AG04449 (cell line): ENCODE measurements around the gene CCP110.

ENCODE experiments used
- CTCF ChIA-PET: fragments of 350-600 bp; formaldehyde crosslinking; extraction: SDS; loops from one replicate; lab custom pipeline; 2021; ENCODE audit warnings: antibody characterized with exemption; lab: Yijun Ruan, JAX
- POLR2A ChIA-PET: fragments of 400-600, 350-600 bp; formaldehyde crosslinking; extraction: SDS; loops from one replicate; lab custom pipeline; 2020; ENCODE audit warnings: antibody characterized with exemption, inconsistent platforms; lab: Yijun Ruan, JAX
- DNase-seq: peaks from one replicate; pipeline ENCODE4 v3.0.0-alpha.2; 2010; ENCODE audit warnings: low read depth, low spot score
- H3K4me3 ChIP-seq: 2 replicates; pipeline ENCODE4 v1.5.1; 2011; ENCODE audit warnings: low read depth, mild to moderate bottlenecking, control low read depth, low read length
- TF ChIP-seq, protein P1 (sequence below): IDR thresholded peaks from one replicate; pipeline ENCODE4 v1.5.1; 2011; ENCODE audit warnings: mild to moderate bottlenecking, moderate library complexity, low read length, control low read depth, inconsistent platforms; ENCODE audit not compliant: insufficient read depth; ENCODE audit errors: missing control alignments

Gene CCP110

GRCh38 chr16:19563377-19563776 is 39.6 kb downstream of the CCP110 start:
- no peak for DNase-seq
- CTCF ChIA-PET, result interaction anchor here (1.0 to 10.5 kb wide), 5 partner anchors 9 to 323 kb away, joined by 3 to 103 read pairs (median 6); partner anchors contain the start of genes GPRC5B, IQCK and KNOP1
- TF ChIP-seq, protein P1, sequence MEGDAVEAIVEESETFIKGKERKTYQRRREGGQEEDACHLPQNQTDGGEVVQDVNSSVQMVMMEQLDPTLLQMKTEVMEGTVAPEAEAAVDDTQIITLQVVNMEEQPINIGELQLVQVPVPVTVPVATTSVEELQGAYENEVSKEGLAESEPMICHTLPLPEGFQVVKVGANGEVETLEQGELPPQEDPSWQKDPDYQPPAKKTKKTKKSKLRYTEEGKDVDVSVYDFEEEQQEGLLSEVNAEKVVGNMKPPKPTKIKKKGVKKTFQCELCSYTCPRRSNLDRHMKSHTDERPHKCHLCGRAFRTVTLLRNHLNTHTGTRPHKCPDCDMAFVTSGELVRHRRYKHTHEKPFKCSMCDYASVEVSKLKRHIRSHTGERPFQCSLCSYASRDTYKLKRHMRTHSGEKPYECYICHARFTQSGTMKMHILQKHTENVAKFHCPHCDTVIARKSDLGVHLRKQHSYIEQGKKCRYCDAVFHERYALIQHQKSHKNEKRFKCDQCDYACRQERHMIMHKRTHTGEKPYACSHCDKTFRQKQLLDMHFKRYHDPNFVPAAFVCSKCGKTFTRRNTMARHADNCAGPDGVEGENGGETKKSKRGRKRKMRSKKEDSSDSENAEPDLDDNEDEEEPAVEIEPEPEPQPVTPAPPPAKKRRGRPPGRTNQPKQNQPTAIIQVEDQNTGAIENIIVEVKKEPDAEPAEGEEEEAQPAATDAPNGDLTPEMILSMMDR, result no peak
- no peak overlapping the region for H3K4me3 ChIP-seq
- POLR2A ChIA-PET, result interaction anchor here (0.7 kb wide), 1 partner anchor 32 kb away, joined by 3 read pairs; no protein-coding TSS in a partner anchor

- no peak for DNase-seq
- ChIA-PET POLR2A (no interaction called here), CTCF (interaction anchor here (1.0 to 5.3 kb wide), 7 partner anchors 10 to 342 kb away, joined by 3 to 30 read pairs (median 3); partner anchors contain the start of gene VPS35L)
- no peak overlapping the region for H3K4me3 ChIP-seq
- TF ChIP-seq, protein P1, result no peak
These were observed 42.6 kb downstream of the CCP110 start for GRCh38 chr16:19566362-19566761.

DNA sequence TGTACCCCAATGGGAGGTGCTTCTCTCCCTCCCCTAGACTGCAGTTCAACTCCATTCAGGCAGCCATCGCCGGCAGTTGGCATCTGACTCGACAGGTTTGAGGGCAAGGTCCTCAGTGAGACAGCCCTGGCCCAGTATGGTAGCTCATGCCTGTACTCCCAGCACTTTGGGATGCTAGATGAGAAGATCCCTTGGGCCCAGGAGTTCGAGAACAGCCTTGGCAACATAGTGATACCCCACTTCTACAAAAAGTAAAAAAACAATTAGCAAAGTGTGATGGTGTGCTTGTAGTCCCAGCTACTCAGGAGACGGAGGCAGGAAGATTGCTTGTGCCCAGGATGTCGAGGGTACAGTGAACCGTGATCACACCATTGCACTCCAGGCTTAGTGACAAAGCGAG is 43.8 kb downstream of the CCP110 start:
- CTCF ChIA-PET, result interaction anchor here (1.7 to 5.3 kb wide), 3 partner anchors 12 to 319 kb away, joined by 4 to 30 read pairs (median 5); partner anchors contain the start of gene VPS35L

DNA sequence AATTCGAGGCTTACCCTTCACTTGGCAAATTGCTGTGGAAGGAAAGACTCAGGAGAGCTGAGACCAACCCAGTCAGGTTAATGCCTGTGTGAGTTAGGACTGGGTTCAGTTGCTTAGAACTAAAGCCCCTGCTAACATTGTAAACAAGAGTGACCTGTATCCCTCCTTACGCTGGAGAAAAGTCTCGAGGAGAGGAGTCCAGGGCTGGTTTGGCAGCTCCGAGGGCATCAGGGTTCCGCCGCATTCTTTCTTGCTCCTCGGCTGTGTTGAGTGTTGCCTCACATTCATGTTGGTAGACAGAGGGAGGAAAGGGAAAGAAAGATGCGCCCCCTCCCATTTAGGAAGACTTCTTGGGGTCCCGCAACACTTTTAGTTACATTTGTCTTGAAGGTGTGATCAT is 50.3 kb downstream of the CCP110 start:
- no peak for DNase-seq
- H3K4me3 ChIP-seq, result no peak overlapping the region
- TF ChIP-seq, protein P1, result no peak
- ChIA-PET CTCF (interaction anchor here (1.2 to 1.7 kb wide), 4 partner anchors 10 to 313 kb away, joined by 3 to 9 read pairs (median 4); no protein-coding TSS in a partner anchor), POLR2A (no interaction called here)

More for the DNA sequence above, 43.8 kb downstream of the CCP110 start:
- no peak overlapping the region for H3K4me3 ChIP-seq
- POLR2A ChIA-PET, result interaction anchor here (1.4 kb wide), 1 partner anchor 12 kb away, joined by 4 read pairs; the partner anchor contains the start of gene VPS35L
- no peak for DNase-seq
- TF ChIP-seq, protein P1, result no peak

- ChIA-PET CTCF (interaction anchor here (2.2 kb wide), 1 partner anchor 10 kb away, joined by 9 read pairs; no protein-coding TSS in a partner anchor), POLR2A (no interaction called here)
- TF ChIP-seq, protein P1, result no peak
- no peak for DNase-seq
- H3K4me3 ChIP-seq, result no peak overlapping the region
These were observed 50.9 kb downstream of the CCP110 start for GRCh38 chr16:19574615-19575014.

DNA sequence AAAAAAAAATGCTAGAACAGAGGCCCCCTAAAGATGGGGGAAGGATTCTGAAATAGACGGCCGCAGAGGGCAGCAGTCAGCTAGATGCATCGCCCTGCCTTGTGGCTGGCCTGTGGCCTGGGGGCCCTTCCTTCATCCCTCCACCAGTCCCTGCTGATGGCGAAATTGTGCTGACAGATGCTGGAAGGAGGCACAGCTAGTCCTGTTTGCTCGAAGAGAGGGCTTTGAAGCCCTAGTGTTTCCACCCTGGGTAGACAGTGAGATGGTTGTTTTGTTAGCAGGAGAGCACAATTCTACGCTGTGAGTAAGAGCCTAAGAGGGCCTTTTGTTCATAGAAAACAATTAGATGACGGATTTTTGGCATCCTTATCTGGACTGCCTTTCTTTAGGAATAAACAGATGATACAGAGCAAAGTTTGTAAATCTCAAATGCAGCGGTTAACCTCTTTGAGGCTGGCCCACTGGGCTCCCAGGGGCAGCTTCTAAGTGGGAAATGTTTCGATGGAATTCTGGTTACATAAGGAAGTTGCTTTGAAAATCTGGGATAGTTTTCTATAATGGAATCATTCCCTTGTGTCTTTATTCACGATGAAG is 54.7 kb downstream of the CCP110 start:
- ChIA-PET CTCF (interaction anchor here (1.2 to 1.9 kb wide), 2 partner anchors 17 to 308 kb away, joined by 4 to 5 read pairs; no protein-coding TSS in a partner anchor), POLR2A (no interaction called here)
- no peak for DNase-seq
- no peak overlapping the region for H3K4me3 ChIP-seq
- TF ChIP-seq, protein P1, result no peak
